Measurements from ENCODE around the gene RRBP1.

RRBP1 gene

GRCh38 chr20:17568045-17568788, 113.8 kb downstream of the RRBP1 start:
- no peak for DNase-seq

DNA sequence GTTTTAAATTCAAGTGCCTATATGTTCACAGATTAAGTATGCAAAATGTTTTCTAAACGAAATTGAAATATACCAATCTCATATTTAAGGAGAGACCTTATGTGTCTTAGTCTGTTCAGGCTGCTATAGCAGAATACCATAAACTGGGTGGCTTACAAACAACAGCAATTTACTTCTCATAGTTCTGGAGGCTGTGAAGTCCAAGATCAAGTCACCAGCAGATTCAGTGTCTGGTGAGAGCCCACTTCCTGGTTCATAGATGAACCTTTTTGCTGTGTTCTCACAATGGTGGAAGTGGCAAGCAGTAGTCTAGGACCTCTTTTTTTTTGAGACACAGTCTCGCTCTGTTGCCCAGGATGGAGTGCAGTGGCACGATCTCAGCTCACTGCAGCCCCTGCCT, 115.7 kb downstream of the RRBP1 start:
- DNase-seq = no peak

DNA sequence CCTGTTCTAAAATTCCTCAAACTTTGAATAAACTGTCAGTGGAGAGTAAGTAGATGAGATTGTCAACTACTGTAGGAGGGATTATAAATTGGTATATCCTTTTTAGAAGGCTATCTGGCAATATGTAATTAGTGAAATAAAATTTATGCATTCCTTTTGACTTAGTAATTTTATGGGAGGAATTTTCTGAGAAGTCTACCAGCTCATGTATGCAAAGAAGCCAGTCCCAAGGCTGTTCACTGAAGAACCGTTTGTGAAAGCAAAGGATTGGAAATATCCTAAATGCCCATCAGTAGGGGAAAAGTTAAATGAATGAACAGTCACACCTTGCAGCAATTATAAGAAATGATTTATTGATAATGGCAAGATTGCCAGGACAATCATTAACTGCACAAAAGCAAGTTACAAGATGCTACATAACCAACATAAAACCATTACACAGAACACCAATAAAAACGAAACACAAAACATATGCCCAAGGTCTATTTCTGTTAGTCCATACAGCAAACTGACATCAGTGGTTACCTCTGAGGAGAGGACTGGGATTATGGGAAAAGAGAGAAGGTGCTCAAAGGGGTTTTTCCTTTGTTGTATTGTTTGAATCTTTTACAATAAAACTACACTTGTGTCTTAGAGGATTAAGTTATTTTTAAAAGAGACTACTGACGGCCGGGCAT, 116.7 kb downstream of the RRBP1 start:
- DNase-seq = no peak
